Aorta (tissue), 5 donors: ENCODE results near the gene NUAK1. TPM values are rescaled to one million over a fixed set of nuclear protein-coding genes. Genes with fewer than 3 reads are reported as not detected.
A peak's percentile ranks its signal among the peaks of the same experiment; 100 is the strongest.

Source experiments
- ATAC-seq: fragments of 200-7000 bp; cut with Tn5 transposase; one replicate; pipeline ENCODE4 v1.9.1; 2022; ENCODE audit warnings: moderate library complexity; ENCODE audit not compliant: low FRiP score
- DNase-seq, 2 donors: peaks; one replicate each; pipeline ENCODE4 v3.0.0-alpha.2; 2020
- H3K27ac ChIP-seq, 2 donors: one replicate each; pipeline ENCODE4 v1.5.1; 2013; ENCODE audit warnings: low read length in 2 of 2, mild to moderate bottlenecking in 2 of 2, moderate library complexity in 2 of 2, control low read depth in 1 of 2, inconsistent platforms in 1 of 2, low read depth in 1 of 2
- H3K27me3 ChIP-seq, 2 donors: one replicate each; pipeline ENCODE4 v1.6.1; 2013; ENCODE audit warnings: control low read depth in 1 of 2, low read length in 1 of 2, mild to moderate bottlenecking in 1 of 2, moderate library complexity in 1 of 2; ENCODE audit not compliant: insufficient read depth in 2 of 2, control insufficient read depth in 1 of 2
- H3K36me3 ChIP-seq, 2 donors: one replicate each; pipeline ENCODE4 v1.6.1; 2013; ENCODE audit warnings: control low read depth in 1 of 2, low read length in 1 of 2, mild to moderate bottlenecking in 1 of 2; ENCODE audit not compliant: insufficient read depth in 2 of 2, control insufficient read depth in 1 of 2
- H3K4me1 ChIP-seq, 2 donors: one replicate each; pipeline ENCODE4 v1.6.1; 2013; ENCODE audit warnings: low read length in 2 of 2, control low read depth in 1 of 2, mild to moderate bottlenecking in 1 of 2, moderate library complexity in 1 of 2; ENCODE audit not compliant: insufficient read depth in 2 of 2, control insufficient read depth in 1 of 2
- H3K4me3 ChIP-seq, 2 donors: one replicate each; pipeline ENCODE4 v1.5.1; 2013; ENCODE audit warnings: low read length in 2 of 2, control low read depth in 1 of 2, mild to moderate bottlenecking in 1 of 2
- H3K9me3 ChIP-seq: one replicate; pipeline ENCODE4 v1.6.1; 2013; ENCODE audit warnings: mild to moderate bottlenecking, low read length; ENCODE audit not compliant: control insufficient read depth
- WGBS, 2 donors: extraction: QIAGEN DNeasy Blood & Tissue Kit; methylation state at CpG; one replicate each; pipeline ENCODE4 v1.1.7; 2013; 5-methylcytosine and 5-hydroxymethylcytosine counted together
- intact Hi-C, 2 donors: fragments of 100-400 bp; cut with DNase I; formaldehyde crosslinking; loops; one replicate each; pipeline versions ENCODE4 v1.14.2 to v1.15.0; 2022
- polyA plus RNA-seq, 2 donors: library from polyadenylated mRNA; stranded (reverse); fragments of 200-250 nt; gene quantifications; one replicate each; pipeline ENCODE4 v1.2.3, GENCODE V29; 2013
- total RNA-seq, 2 donors: library from RNA; stranded (reverse); fragmentation: NEBNext Ultra II Directional; extraction: Animal tissue kit (Norgen Biotek cat#: 25700); gene quantifications; one replicate each; pipeline ENCODE4 v1.2.1, GENCODE V29; 2021
- donor health status: healthy with polysubstance abuse.
- donor health status: Bipolar disorder and iron deficiency.
- donor health status: DM: no; HTN: no; CAD: no.
- donor health status: DM: no; HTN: no; CAD: no.
- donor health status: DM: yes; HTN: yes; CAD: no.

The NUAK1 gene
- total and polyA plus RNA-seq, 4 donors = 5.3 to 37.7 (median 18.5) TPM

GRCh38 chr12:106031761-106032622 lies 106.8 kb downstream of the NUAK1 start:
- Histone ChIP-seq H3K4me1 (no peaks in the 10 kb centered on the region), H3K4me3 (no peak overlapping the region), H3K36me3 (no peaks in the 10 kb centered on the region), H3K27ac (peak overlapping the region in 1 of 2 donors; percentile 25), H3K9me3 (no peaks in the 10 kb centered on the region), H3K27me3 (no peaks in the 10 kb centered on the region)
- no peak for DNase-seq
- intact Hi-C loops = loop anchor here (5.0 kb wide), 1 partner anchor 40 kb away; no protein-coding TSS in a partner anchor
- WGBS, 2 donors = 95 to 97% methylated on average over 4 of the region's 4 CpGs
- no peak for ATAC-seq

- no peaks in the 10 kb centered on the region for H3K9me3 ChIP-seq
- intact Hi-C loops = loop anchor here (5.0 kb wide), 1 partner anchor 42 kb away; no protein-coding TSS in a partner anchor
- DNase-seq = no peak
- peak overlapping the region in 1 of 2 donors; percentile 6 for H3K4me3 ChIP-seq
- peak overlapping the region in 1 of 2 donors; percentile 54 for H3K27ac ChIP-seq
- peak; percentile 12 for ATAC-seq
- no peaks in the 10 kb centered on the region for H3K36me3 ChIP-seq
- H3K4me1 ChIP-seq = no peaks in the 10 kb centered on the region
- no peaks in the 10 kb centered on the region for H3K27me3 ChIP-seq
- 15 to 20% methylated on average over 12 of the region's 12 CpGs for WGBS, 2 donors
Measured at GRCh38 chr12:106030210-106031071, 108.3 kb downstream of the NUAK1 start.

GRCh38 chr12:106029532-106029931 lies 109.2 kb downstream of the NUAK1 start:
- H3K36me3 ChIP-seq = no peaks in the 10 kb centered on the region
- no peak for DNase-seq
- no peak overlapping the region for H3K4me3 ChIP-seq
- 89 to 92% methylated on average over 1 of the region's 1 CpG for WGBS, 2 donors
- no peak overlapping the region for H3K27ac ChIP-seq
- H3K9me3 ChIP-seq = no peaks in the 10 kb centered on the region
- no peaks in the 10 kb centered on the region for H3K4me1 ChIP-seq
- intact Hi-C loops = no loop called here
- no peak for ATAC-seq
- no peaks in the 10 kb centered on the region for H3K27me3 ChIP-seq

- Histone ChIP-seq H3K36me3 (no peaks in the 10 kb centered on the region), H3K4me1 (no peaks in the 10 kb centered on the region), H3K4me3 (no peak overlapping the region), H3K9me3 (no peaks in the 10 kb centered on the region), H3K27ac (no peak overlapping the region), H3K27me3 (no peaks in the 10 kb centered on the region)
- intact Hi-C loops = no loop called here
- DNase-seq (no peak), ATAC-seq (no peak)
- WGBS, 2 donors = 94 to 95% methylated on average over 6 of the region's 6 CpGs
Measured at GRCh38 chr12:106027911-106028310, 110.8 kb downstream of the NUAK1 start.

GRCh38 chr12:106027286-106027685 lies 111.5 kb downstream of the NUAK1 start:
- intact Hi-C loops = no loop called here
- 97 to 99% methylated on average over 5 of the region's 5 CpGs for WGBS, 2 donors
- no peak for DNase-seq

GRCh38 chr12:106025129-106025528 lies 113.6 kb downstream of the NUAK1 start:
- ATAC-seq (no peak), DNase-seq (no peak)
- intact Hi-C loops = no loop called here
- no peaks in the 10 kb centered on the region for H3K36me3 ChIP-seq
- H3K4me1 ChIP-seq = peaks cover 0 to 9% of the 10 kb centered on the region in 2 donors
- H3K4me3 ChIP-seq = no peak overlapping the region
- no peaks in the 10 kb centered on the region for H3K27me3 ChIP-seq
- 88 to 97% methylated on average over 2 of the region's 2 CpGs for WGBS, 2 donors
- H3K27ac ChIP-seq = no peak overlapping the region
- no peaks in the 10 kb centered on the region for H3K9me3 ChIP-seq

More at GRCh38 chr12:106027286-106027685, 111.5 kb downstream of the NUAK1 start:
- Histone ChIP-seq H3K9me3 (no peaks in the 10 kb centered on the region), H3K27me3 (no peaks in the 10 kb centered on the region), H3K27ac (no peak overlapping the region), H3K4me3 (no peak overlapping the region), H3K36me3 (no peaks in the 10 kb centered on the region), H3K4me1 (no peaks in the 10 kb centered on the region)
- ATAC-seq = no peak

- DNase-seq (no peak), ATAC-seq (no peak)
- Histone ChIP-seq H3K36me3 (no peaks in the 10 kb centered on the region), H3K27me3 (no peaks in the 10 kb centered on the region), H3K27ac (no peak overlapping the region), H3K9me3 (peaks cover 2% of the 10 kb centered on the region), H3K4me1 (peaks cover 0 to 9% of the 10 kb centered on the region in 2 donors), H3K4me3 (no peak overlapping the region)
- intact Hi-C loops = no loop called here
- 95 to 96% methylated on average over 2 of the region's 2 CpGs for WGBS, 2 donors
Measured at GRCh38 chr12:106023039-106023438, 115.7 kb downstream of the NUAK1 start.

GRCh38 chr12:106022568-106023012 lies 116.2 kb downstream of the NUAK1 start:
- Histone ChIP-seq H3K27me3 (no peaks in the 10 kb centered on the region), H3K4me3 (no peak overlapping the region), H3K9me3 (peaks cover 2% of the 10 kb centered on the region), H3K27ac (no peak overlapping the region), H3K4me1 (peaks cover 0 to 9% of the 10 kb centered on the region in 2 donors), H3K36me3 (no peaks in the 10 kb centered on the region)
- 86 to 89% methylated on average over 5 of the region's 5 CpGs for WGBS, 2 donors
- DNase-seq (no peak), ATAC-seq (no peak)
- intact Hi-C loops = no loop called here
